ENCODE results near the gene ARHGAP27.
"Not testable (repeated sequence)": the region's sequence is repeated elsewhere in the genome, so short reads cannot be mapped to it uniquely, and the experiment has no call there.

The ARHGAP27 gene

GRCh38 chr17:45363498-45363897, 69.2 kb downstream of the ARHGAP27 start:
- H3K4me3 Mint-ChIP-seq = no peak overlapping the region

GRCh38 chr17:45361976-45362375, 70.7 kb downstream of the ARHGAP27 start:
- Mint-ChIP-seq H3K27ac (no peak overlapping the region), H3K9me3 (peaks cover 2% of the 10 kb centered on the region), H3K36me3 (ENCODE audit: low read depth) (no peaks in the 10 kb centered on the region), H3K4me1 (ENCODE audit: low read depth) (peaks cover 13% of the 10 kb centered on the region), H3K4me3 (no peak overlapping the region), H3K27me3 (peaks cover 18% of the 10 kb centered on the region)
- DNase-seq = peak; percentile 23

More at GRCh38 chr17:45363498-45363897, 69.2 kb downstream of the ARHGAP27 start:
- Mint-ChIP-seq H3K36me3 (ENCODE audit: low read depth) (no peaks in the 10 kb centered on the region), H3K27me3 (peaks cover 18% of the 10 kb centered on the region), H3K27ac (no peak overlapping the region), H3K9me3 (no peaks in the 10 kb centered on the region), H3K4me1 (ENCODE audit: low read depth) (peaks cover 3% of the 10 kb centered on the region)
- peak; percentile 17 for DNase-seq

DNA sequence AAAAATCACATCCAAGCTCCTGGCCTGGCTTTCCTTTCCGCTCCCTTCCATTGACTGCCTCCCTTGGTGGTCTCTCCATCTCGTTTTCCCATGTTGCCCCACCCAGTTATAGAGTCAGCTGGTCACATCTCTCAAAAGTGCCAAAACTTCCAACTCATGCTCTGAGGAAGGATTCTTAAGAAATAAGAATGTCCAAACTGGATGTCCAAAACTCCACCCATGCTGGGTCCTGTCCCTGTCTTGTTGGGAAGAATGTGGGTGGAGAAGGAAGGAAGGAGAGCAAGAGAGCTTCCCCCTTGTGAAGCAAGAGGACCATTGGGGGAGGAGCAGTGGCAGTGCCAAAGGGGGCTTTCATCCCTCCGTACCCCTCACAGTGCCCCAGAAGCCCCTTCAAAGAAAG, 71.2 kb downstream of the ARHGAP27 start:
- Mint-ChIP-seq H3K36me3 (ENCODE audit: low read depth) (no peaks in the 10 kb centered on the region), H3K4me1 (ENCODE audit: low read depth) (peaks cover 17% of the 10 kb centered on the region), H3K4me3 (no peak overlapping the region), H3K27me3 (peaks cover 18% of the 10 kb centered on the region), H3K27ac (no peak overlapping the region), H3K9me3 (peaks cover 2% of the 10 kb centered on the region)
- DNase-seq = no peak

GRCh38 chr17:45357364-45357997, 75.2 kb downstream of the ARHGAP27 start:
- no peak for DNase-seq
- peak overlapping the region; percentile 67 for H3K27ac Mint-ChIP-seq
- peaks cover 33% of the 10 kb centered on the region for H3K4me1 Mint-ChIP-seq (ENCODE audit: low read depth)
- no peak overlapping the region for H3K4me3 Mint-ChIP-seq
- H3K9me3 Mint-ChIP-seq = peaks cover 4% of the 10 kb centered on the region
- H3K27me3 Mint-ChIP-seq = peaks cover 11% of the 10 kb centered on the region
- no peaks in the 10 kb centered on the region for H3K36me3 Mint-ChIP-seq (ENCODE audit: low read depth)

DNA sequence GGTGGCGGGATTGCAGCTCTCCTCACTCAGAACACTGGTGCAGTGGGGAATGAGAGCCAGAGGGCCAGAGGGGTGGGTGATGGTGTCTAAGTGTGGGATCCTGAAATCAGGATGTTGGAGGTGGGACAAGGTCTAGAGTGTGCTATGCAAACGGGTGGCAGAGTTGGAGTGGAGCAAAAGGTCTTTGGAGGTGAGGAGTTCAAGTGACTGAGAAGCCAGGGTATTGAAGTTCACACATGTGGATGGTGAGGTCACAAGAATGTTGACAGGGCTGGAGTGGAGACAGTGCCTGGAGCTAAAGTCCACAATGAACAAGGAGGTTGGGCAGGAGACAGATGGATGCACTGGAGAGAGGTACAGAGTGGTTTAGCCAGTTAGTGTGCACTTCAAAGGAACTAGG, 77.6 kb downstream of the ARHGAP27 start:
- Mint-ChIP-seq H3K36me3 (ENCODE audit: low read depth) (no peaks in the 10 kb centered on the region), H3K4me3 (no peak overlapping the region), H3K9me3 (peaks cover 7% of the 10 kb centered on the region), H3K27me3 (no peaks in the 10 kb centered on the region), H3K4me1 (ENCODE audit: low read depth) (peaks cover 39% of the 10 kb centered on the region), H3K27ac (no peak overlapping the region)
- no peak for DNase-seq

DNA sequence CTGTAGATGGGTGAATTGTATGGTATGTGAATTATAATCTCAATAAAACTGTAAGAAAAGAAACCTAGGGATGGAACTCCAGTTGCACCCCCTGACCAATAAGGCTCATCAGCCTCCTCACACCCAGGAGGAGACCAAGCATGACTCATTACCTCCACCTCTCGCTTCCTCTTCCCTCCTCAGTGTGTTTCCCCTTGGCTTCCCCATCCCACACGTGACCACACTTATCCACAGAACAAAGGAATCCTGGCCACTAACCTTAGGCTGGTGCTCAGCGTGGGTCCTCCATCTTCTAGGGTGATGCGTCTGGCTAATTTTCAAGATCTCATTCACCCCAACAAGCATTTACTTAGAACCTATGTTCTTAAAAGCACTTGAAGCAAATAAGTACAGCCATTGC, 79.6 kb downstream of the ARHGAP27 start:
- Mint-ChIP-seq H3K36me3 (ENCODE audit: low read depth) (no peaks in the 10 kb centered on the region), H3K27ac (peak overlapping the region; percentile 83), H3K4me3 (no peak overlapping the region), H3K9me3 (peaks cover 7% of the 10 kb centered on the region), H3K4me1 (ENCODE audit: low read depth) (peaks cover 34% of the 10 kb centered on the region), H3K27me3 (no peaks in the 10 kb centered on the region)
- peak; percentile 44 for DNase-seq

- H3K27me3 Mint-ChIP-seq = no peaks in the 10 kb centered on the region
- DNase-seq = no peak
- H3K36me3 Mint-ChIP-seq (ENCODE audit: low read depth) = no peaks in the 10 kb centered on the region
- H3K4me3 Mint-ChIP-seq = no peak overlapping the region
- peaks cover 24% of the 10 kb centered on the region for H3K4me1 Mint-ChIP-seq (ENCODE audit: low read depth)
- no peak overlapping the region for H3K27ac Mint-ChIP-seq
- H3K9me3 Mint-ChIP-seq = peaks cover 5% of the 10 kb centered on the region
These were observed 80.8 kb downstream of the ARHGAP27 start for GRCh38 chr17:45351831-45352230.

- no peak for DNase-seq
- Mint-ChIP-seq H3K27me3 (no peaks in the 10 kb centered on the region), H3K36me3 (ENCODE audit: low read depth) (no peaks in the 10 kb centered on the region), H3K4me1 (ENCODE audit: low read depth) (peaks cover 11% of the 10 kb centered on the region), H3K9me3 (peaks cover 3% of the 10 kb centered on the region), H3K27ac (no peak overlapping the region), H3K4me3 (no peak overlapping the region)
These were observed 85.2 kb downstream of the ARHGAP27 start for GRCh38 chr17:45347444-45347843.

- no peaks in the 10 kb centered on the region for H3K36me3 Mint-ChIP-seq (ENCODE audit: low read depth)
- peaks cover 6% of the 10 kb centered on the region for H3K4me1 Mint-ChIP-seq (ENCODE audit: low read depth)
- no peak overlapping the region for H3K27ac Mint-ChIP-seq
- no peaks in the 10 kb centered on the region for H3K27me3 Mint-ChIP-seq
- H3K9me3 Mint-ChIP-seq = peaks cover 3% of the 10 kb centered on the region
- H3K4me3 Mint-ChIP-seq = no peak overlapping the region
- DNase-seq = no peak
These were observed 86.3 kb downstream of the ARHGAP27 start for GRCh38 chr17:45346216-45347015.

DNA sequence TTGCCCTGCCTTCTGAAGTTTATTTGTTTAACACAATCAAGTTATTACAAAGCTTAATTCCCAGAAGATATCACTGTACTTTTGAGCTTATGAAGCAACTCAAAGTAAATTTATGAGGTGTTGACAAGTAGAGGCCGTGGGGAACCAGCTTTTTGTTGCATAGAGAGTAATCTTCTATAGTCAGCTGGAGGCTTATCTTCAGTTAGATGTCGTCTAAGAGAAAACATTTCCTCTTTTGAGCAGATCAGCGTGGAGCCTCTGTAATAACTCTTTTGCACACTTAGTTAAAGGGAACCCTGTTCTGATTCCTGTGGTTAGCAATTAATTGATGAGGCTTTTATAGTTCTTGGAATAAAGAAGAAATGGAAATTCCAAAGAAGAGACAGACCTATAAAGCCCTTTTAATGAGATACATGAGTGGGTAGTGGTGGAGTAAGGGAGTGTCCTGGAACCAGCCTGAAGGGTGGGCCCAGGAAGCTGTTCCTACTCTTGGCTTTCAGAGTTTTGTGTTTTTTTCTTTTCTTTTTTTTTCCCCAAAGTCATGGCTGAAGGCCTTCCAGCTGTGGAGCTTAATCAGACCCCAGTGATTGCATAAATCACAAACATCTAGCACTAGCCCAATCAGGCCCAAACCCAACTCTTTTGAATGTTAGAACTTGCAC, 87.0 kb downstream of the ARHGAP27 start:
- DNase-seq = no peak
- peaks cover 6% of the 10 kb centered on the region for H3K4me1 Mint-ChIP-seq (ENCODE audit: low read depth)
- H3K36me3 Mint-ChIP-seq (ENCODE audit: low read depth) = no peaks in the 10 kb centered on the region
- H3K4me3 Mint-ChIP-seq = no peak overlapping the region
- H3K27me3 Mint-ChIP-seq = no peaks in the 10 kb centered on the region
- no peaks in the 10 kb centered on the region for H3K9me3 Mint-ChIP-seq
- no peak overlapping the region for H3K27ac Mint-ChIP-seq

- Mint-ChIP-seq H3K9me3 (no peaks in the 10 kb centered on the region), H3K36me3 (ENCODE audit: low read depth) (no peaks in the 10 kb centered on the region), H3K4me3 (no peak overlapping the region), H3K4me1 (ENCODE audit: low read depth) (peaks cover 6% of the 10 kb centered on the region), H3K27me3 (no peaks in the 10 kb centered on the region), H3K27ac (no peak overlapping the region)
- no peak for DNase-seq
These were observed 87.5 kb downstream of the ARHGAP27 start for GRCh38 chr17:45345246-45345553.

GRCh38 chr17:45343967-45344664, 88.6 kb downstream of the ARHGAP27 start:
- H3K27ac Mint-ChIP-seq; H3K27me3 Mint-ChIP-seq; DNase-seq; H3K9me3 Mint-ChIP-seq; H3K4me1 Mint-ChIP-seq (ENCODE audit: low read depth); H3K36me3 Mint-ChIP-seq (ENCODE audit: low read depth); H3K4me3 Mint-ChIP-seq: not testable (repeated sequence)
